GM13977 (cell line): Measurements from ENCODE around the gene LCN10.

Experiments used
- DNase-seq: peaks from one replicate; pipeline ENCODE4 v3.0.0; 2012; ENCODE audit warnings: low spot score
- in situ Hi-C: fragments of 300-500 bp; cut with MboI; formaldehyde crosslinking; loops from one replicate; pipeline ENCODE4 v1.12.0; 2022; ENCODE audit warnings: low sequenced_read_pairs, low pct_unique_long_range_greater_than_20kb, mixed read lengths, inconsistent platforms; ENCODE audit not compliant: unreplicated experiment
- TF ChIP-seq, protein P1 (sequence below): IDR thresholded peaks from 2 replicates; pipeline ENCODE4 v1.5.1; 2012; ENCODE audit warnings: mild to moderate bottlenecking, control low read depth; ENCODE audit not compliant: insufficient read depth; ENCODE audit errors: extremely low read depth, missing control alignments

Gene LCN10

DNA sequence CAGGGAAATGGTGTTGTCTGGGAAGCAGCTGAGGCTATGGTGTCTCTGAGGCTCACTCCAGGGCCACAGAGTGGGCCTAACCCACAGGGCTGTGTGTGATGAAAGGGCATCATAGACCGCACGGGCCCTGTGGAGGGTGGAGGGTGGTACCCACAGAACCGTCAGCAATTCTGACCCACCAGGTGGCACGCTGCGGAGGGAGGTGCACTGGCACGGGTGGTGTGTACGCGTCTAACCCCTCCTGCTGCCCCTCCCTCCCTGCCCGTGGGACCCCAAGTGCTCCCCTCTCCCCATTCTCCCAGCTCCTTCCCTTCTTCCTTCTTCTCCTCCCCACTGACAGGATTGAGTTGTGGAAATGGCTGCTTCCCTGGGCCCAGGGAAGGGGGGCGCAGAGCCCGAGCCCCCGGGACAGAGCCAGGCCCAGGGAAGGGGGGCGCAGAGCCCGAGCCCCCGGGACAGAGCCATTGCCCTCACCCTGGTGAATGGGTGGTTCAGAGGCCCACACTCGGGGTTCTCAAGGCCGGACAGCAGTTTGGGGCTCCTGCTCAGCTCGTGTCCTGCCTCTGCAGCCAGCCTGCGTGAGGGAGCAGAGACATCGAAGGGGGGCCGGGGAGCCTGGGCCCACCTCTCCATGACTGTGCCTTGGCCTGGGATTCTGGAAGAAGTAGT, 6.8 kb downstream of the LCN10 start:
- in situ Hi-C loops, result no loop called here
- DNase-seq, result no peak
- TF ChIP-seq, protein P1, sequence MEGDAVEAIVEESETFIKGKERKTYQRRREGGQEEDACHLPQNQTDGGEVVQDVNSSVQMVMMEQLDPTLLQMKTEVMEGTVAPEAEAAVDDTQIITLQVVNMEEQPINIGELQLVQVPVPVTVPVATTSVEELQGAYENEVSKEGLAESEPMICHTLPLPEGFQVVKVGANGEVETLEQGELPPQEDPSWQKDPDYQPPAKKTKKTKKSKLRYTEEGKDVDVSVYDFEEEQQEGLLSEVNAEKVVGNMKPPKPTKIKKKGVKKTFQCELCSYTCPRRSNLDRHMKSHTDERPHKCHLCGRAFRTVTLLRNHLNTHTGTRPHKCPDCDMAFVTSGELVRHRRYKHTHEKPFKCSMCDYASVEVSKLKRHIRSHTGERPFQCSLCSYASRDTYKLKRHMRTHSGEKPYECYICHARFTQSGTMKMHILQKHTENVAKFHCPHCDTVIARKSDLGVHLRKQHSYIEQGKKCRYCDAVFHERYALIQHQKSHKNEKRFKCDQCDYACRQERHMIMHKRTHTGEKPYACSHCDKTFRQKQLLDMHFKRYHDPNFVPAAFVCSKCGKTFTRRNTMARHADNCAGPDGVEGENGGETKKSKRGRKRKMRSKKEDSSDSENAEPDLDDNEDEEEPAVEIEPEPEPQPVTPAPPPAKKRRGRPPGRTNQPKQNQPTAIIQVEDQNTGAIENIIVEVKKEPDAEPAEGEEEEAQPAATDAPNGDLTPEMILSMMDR, result no peak

DNA sequence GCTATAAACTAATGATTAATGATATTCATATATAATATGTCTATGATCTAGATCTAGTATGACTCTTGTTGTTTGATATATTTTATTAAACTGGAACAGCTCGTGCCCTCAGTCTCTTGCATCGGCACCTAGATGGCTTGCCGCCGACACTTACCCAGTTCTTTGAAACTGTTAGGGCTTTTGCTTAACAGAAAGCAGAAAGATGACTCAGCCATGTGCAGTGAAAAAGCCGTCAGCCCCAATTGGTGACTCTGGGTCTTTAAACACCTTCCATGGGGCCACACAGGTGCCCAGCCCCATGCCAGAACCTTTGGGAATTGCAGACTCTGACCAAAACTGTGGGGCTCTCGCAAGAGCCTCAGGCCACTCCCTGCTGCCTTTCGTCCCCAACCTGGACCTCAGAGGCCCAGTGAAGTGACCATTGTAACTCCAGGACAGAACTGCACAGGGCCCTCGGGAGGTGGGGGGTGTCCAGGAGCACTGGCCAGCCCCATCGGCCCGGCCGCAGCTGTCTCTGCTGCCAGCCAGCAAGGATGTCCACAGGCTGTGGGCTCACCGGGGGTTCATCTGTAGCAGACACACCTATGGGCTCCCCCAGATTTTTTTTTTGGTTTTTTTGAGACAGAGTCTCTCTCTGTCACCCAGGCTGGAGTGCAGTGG, 7.8 kb downstream of the LCN10 start:
- in situ Hi-C loops, result no loop called here
- DNase-seq, result no peak
- TF ChIP-seq, protein P1, result no peak

DNA sequence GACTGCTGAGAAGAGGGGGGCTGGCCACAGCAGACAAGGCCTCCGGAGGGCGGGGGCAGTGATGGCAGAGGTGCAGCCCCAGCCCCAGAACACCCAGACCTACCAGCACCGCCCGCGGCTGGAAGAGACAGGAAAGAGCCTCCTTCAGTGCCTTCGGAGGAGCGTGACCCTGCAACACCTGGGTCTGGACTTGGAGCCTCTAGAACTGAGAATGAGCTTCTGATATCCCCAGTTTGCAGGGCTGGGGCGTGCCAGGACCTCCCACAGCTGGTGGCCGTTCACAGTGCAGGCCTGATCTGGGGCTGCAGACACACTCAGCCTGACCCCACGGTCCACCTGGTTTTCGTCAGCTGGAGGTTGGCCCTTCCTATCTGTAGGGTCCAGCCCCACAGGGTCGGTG, 9.1 kb downstream of the LCN10 start:
- DNase-seq, result no peak
- in situ Hi-C loops, result no loop called here
- TF ChIP-seq, protein P1, result no peak

DNA sequence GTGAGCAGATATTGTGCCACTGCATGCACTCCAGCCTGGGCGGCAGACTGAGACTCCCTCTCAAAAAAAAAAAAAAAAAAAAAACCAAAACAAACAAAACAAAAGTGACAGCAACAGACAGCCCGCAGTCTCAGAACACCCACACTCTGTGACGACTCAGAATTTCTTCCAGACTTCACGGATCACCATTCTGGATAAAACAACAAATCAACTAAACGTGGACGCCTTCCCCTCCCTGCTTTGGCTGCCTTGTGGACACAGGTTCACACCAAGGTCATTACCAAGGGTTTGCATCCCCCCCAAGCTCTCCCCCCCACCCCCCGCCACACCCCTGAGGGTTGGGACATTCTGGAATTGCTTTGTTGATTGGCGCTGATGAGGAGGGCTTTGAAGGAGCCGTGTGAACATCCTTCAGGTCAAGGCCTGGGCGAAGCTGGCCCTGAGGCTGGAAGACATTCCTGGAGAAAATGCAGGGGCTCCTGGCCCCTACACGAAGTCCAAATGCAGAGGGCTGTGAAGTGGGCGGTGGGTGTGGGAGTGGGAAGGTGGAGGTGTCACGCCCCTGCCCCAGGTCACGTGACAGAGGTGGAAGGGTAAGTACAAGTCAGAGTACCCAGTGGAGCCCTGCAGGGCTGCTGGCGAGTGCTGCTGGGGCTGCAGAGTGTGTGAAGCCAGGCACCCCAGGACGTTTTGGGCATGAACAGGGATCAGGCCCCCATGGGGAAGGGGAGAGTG, 10.1 kb downstream of the LCN10 start:
- TF ChIP-seq, protein P1, result no peak
- DNase-seq, result no peak
- in situ Hi-C loops, result no loop called here

DNA sequence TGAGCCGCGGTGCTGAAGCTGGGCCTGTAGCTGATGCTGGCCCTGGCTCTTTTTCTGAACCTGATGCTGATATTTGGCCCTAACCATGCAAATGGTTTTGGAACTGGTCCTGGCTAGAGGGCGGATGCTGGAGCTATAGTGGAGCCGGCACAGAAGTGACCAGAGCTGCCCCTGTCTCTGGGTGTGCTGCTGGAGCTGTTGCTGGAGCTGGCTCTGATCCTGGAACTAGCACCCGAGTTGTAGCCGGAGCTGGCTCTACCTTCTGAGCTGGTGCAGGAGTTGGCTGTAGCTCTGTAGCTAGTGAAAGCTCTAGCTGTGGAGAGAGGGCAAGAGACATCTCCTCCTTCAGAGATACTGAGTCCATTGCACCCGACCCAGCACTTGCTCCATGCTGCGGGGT, 12.8 kb downstream of the LCN10 start:
- in situ Hi-C loops, result no loop called here
- no peak for DNase-seq
- TF ChIP-seq, protein P1, result no peak

DNA sequence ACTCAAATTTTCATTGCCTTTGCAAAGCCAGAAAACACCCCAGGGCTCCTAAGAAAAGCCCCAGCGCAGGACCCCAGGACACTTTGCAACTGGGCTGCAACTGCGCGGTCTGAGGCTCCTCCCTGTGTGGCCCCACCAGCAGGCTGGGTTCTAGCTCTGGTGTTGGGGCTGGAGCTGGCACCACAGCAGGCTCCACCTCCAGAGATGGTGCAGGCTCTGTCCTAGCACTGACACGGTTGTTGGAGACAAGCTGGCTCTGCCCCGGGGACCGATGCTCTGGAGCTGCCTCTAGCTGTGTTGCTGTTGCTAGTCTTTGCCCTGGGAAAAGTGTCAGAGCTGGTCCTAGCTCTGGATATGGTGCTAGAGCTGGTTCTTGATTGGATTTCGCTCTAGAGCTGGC, 13.6 kb downstream of the LCN10 start:
- DNase-seq, result no peak
- TF ChIP-seq, protein P1, result no peak
- in situ Hi-C loops, result no loop called here
